Chondrocyte (in vitro differentiated cells): ENCODE data around the gene CCDC134. TPM values are rescaled to one million over a fixed set of nuclear protein-coding genes. Genes with fewer than 3 reads are reported as not detected.
A peak's percentile ranks its signal among the peaks of the same experiment; 100 is the strongest.

Source experiments
- DNase-seq: peaks from one replicate; pipeline ENCODE4 v3.0.0; 2021; ENCODE audit warnings: mixed read lengths, low spot score
- H3K27ac Mint-ChIP-seq: one replicate; pipeline ENCODE4 v1.8.0; 2021; ENCODE audit warnings: mild to moderate bottlenecking, moderate library complexity, mixed read lengths; ENCODE audit not compliant: unreplicated experiment
- H3K27me3 Mint-ChIP-seq: 2 replicates; pipeline ENCODE4 v1.8.0; 2021; ENCODE audit warnings: low read depth, mixed read lengths
- H3K36me3 Mint-ChIP-seq: 2 replicates; pipeline ENCODE4 v1.8.0; 2021; ENCODE audit warnings: low read depth, mixed read lengths
- H3K4me1 Mint-ChIP-seq: 2 replicates; pipeline ENCODE4 v1.8.0; 2021; ENCODE audit warnings: low read depth, mild to moderate bottlenecking, mixed read lengths
- H3K4me3 Mint-ChIP-seq: one replicate; pipeline ENCODE4 v1.8.0; 2021; ENCODE audit warnings: mild to moderate bottlenecking, moderate library complexity, mixed read lengths; ENCODE audit not compliant: unreplicated experiment
- H3K9me3 Mint-ChIP-seq: 2 replicates; pipeline ENCODE4 v1.8.0; 2021; ENCODE audit warnings: low read depth, mixed read lengths
- CTCF ChIP-seq: fragments of 200-600 bp; sonication (generic); IDR thresholded peaks from 2 replicates; pipeline ENCODE4 v1.5.0; 2021; ENCODE audit warnings: antibody characterized with exemption, mild to moderate bottlenecking, moderate library complexity
- total RNA-seq: library from RNA; stranded (reverse); gene quantifications from 3 replicates; pipeline ENCODE4 v1.2.1, GENCODE V29; 2021

CCDC134 gene
- total RNA-seq, 1 donor from 2014 or later: 7.0 TPM

DNA sequence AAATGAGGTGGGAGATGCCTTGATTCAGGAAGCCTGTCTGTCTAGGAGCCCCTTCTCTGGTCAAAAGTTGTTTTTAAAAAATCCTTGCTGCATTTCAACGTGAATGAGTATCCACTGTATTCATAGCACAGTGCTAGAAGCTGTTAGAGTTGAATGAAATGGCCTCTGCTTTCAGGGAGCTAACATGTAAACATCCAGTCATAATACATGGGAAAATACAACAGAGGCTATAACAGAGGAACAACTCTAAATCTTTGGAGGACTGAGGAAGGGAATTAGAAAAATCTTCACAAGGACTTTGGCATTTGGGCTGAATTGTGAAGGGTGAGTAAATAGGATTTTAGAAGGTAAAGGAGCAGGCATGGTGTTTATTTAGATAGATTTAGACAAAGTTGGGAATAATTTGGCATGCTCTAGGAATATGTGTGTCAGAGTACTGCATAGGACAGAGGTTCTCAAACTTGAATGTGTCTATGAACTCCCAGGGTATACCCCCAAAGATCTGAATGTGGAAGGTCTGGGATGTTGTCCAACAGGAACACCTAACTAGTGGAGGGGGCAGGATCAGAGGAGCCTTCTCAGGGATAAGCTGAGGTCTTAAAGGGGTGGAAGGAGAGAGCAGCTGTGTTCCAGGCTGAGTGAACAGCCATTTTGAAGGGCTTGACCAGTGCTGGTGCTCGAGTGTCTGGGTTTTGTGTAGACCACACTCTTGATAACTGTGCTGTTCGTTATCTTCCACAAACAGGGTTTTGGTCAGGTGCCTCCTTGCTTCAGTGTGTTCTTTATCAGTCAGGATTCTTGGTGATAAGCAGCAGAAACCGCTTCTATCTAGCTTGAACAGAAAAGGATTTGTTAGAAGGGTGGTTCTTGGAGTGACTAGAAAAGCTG lies 45.1 kb downstream of the CCDC134 start:
- TF ChIP-seq CTCF: no peak
- H3K27me3 Mint-ChIP-seq: no peaks in the 10 kb centered on the region
- no peak overlapping the region for H3K4me3 Mint-ChIP-seq
- no peak for DNase-seq
- H3K9me3 Mint-ChIP-seq: no peaks in the 10 kb centered on the region
- H3K4me1 Mint-ChIP-seq: peaks cover 71% of the 10 kb centered on the region
- H3K36me3 Mint-ChIP-seq: no peaks in the 10 kb centered on the region
- peak overlapping the region; percentile 78 for H3K27ac Mint-ChIP-seq

GRCh38 chr22:41846268-41846987 lies 45.9 kb downstream of the CCDC134 start:
- Mint-ChIP-seq H3K4me3 (no peak overlapping the region), H3K36me3 (no peaks in the 10 kb centered on the region), H3K27me3 (no peaks in the 10 kb centered on the region), H3K4me1 (peaks cover 63% of the 10 kb centered on the region), H3K9me3 (no peaks in the 10 kb centered on the region), H3K27ac (peak overlapping the region; percentile 58)
- no peak for TF ChIP-seq CTCF
- DNase-seq: no peak

- Mint-ChIP-seq H3K27ac (peak overlapping the region; percentile 58), H3K9me3 (no peaks in the 10 kb centered on the region), H3K4me1 (peaks cover 55% of the 10 kb centered on the region), H3K36me3 (no peaks in the 10 kb centered on the region), H3K4me3 (no peak overlapping the region), H3K27me3 (no peaks in the 10 kb centered on the region)
- DNase-seq: no peak
- TF ChIP-seq CTCF: no peak
Observed at GRCh38 chr22:41847300-41847699, 46.8 kb downstream of the CCDC134 start.

GRCh38 chr22:41848468-41848867 lies 48.0 kb downstream of the CCDC134 start:
- no peak for TF ChIP-seq CTCF
- no peak overlapping the region for H3K27ac Mint-ChIP-seq
- H3K9me3 Mint-ChIP-seq: no peaks in the 10 kb centered on the region
- no peak overlapping the region for H3K4me3 Mint-ChIP-seq
- H3K36me3 Mint-ChIP-seq: no peaks in the 10 kb centered on the region
- no peak for DNase-seq
- H3K27me3 Mint-ChIP-seq: no peaks in the 10 kb centered on the region
- H3K4me1 Mint-ChIP-seq: peaks cover 50% of the 10 kb centered on the region

GRCh38 chr22:41856469-41856868 lies 56.0 kb downstream of the CCDC134 start:
- Mint-ChIP-seq H3K27ac (peak overlapping the region; percentile 90), H3K4me1 (peaks cover 59% of the 10 kb centered on the region)
- DNase-seq: no peak

More at GRCh38 chr22:41856469-41856868, 56.0 kb downstream of the CCDC134 start:
- no peaks in the 10 kb centered on the region for H3K36me3 Mint-ChIP-seq
- no peak for TF ChIP-seq CTCF
- H3K27me3 Mint-ChIP-seq: no peaks in the 10 kb centered on the region
- no peak overlapping the region for H3K4me3 Mint-ChIP-seq
- H3K9me3 Mint-ChIP-seq: no peaks in the 10 kb centered on the region
